GM18511 (cell line): Measurements from ENCODE around the gene KIF26B.

Experiments used
- ATAC-seq: cut with Tn5 transposase; IDR thresholded peaks from one replicate; pipeline ENCODE4 v1.9.1; 2021; ENCODE audit warnings: mild to moderate bottlenecking, moderate library complexity; ENCODE audit not compliant: unreplicated experiment

Gene KIF26B

GRCh38 chr1:245168906-245169305 is 14.1 kb downstream of the KIF26B start:
- no peak for ATAC-seq

GRCh38 chr1:245169376-245169775 is 14.6 kb downstream of the KIF26B start:
- no peak for ATAC-seq

- no peak for ATAC-seq
These were observed 17.2 kb downstream of the KIF26B start for GRCh38 chr1:245172026-245172425.

- no peak for ATAC-seq
These were observed 18.0 kb downstream of the KIF26B start for GRCh38 chr1:245172829-245173228.

- ATAC-seq = no peak
These were observed 18.8 kb downstream of the KIF26B start for GRCh38 chr1:245173446-245174211.

GRCh38 chr1:245177071-245177900 is 22.5 kb downstream of the KIF26B start:
- ATAC-seq = no peak

- no peak for ATAC-seq
These were observed 24.9 kb downstream of the KIF26B start for GRCh38 chr1:245179706-245180105.

DNA sequence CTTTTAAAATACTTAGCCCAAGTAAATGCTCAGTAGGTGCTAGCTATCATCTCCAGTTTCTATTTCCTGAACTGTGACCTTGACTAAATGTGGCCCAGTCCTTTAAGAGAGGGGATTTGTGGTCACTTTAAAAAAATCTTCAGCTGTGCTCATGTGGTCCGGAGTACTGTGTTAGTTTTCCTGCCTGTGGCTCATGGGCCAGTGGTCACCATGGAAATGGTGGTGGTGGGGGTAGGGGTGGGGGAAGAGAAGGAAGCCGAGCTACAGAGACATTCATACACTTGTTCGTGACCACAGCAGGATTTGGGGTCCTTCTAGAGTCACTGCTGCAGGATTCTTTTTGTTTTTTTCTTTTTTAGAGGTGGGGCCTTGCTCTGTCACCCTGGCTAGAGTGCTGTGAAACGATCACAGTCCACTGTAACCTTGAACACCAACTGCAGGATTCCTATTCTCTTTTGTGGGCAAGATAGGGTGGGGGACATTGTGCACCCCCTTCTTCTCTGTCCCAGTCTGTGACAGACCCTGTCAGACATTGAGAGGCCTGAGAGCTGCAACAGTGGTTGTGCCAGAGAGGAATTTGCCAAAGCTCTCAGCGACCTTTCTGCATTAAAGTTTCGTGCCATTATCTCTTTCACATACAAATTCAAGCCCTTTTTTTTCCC is 25.8 kb downstream of the KIF26B start:
- no peak for ATAC-seq

GRCh38 chr1:245181158-245181517 is 26.4 kb downstream of the KIF26B start:
- no peak for ATAC-seq

GRCh38 chr1:245182028-245182427 is 27.2 kb downstream of the KIF26B start:
- no peak for ATAC-seq

DNA sequence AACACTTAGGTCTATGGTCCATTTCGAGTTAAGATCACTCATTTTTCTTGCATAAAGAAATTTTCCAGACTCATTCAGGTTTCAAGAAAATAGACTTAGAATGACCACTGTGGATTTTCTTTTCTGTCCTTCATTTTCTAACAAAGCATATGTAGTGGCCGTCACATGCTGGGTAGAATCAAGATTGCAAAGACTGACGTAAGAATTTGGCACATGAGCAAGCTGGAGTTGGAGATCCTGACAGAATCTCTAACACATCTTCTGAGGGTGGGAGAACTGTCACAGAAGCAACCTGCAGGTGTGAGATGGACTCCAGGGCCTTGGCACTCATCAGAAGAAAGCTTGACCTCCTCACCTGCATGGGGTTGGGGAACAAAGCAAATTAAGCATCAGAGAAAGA is 28.6 kb downstream of the KIF26B start:
- no peak for ATAC-seq

DNA sequence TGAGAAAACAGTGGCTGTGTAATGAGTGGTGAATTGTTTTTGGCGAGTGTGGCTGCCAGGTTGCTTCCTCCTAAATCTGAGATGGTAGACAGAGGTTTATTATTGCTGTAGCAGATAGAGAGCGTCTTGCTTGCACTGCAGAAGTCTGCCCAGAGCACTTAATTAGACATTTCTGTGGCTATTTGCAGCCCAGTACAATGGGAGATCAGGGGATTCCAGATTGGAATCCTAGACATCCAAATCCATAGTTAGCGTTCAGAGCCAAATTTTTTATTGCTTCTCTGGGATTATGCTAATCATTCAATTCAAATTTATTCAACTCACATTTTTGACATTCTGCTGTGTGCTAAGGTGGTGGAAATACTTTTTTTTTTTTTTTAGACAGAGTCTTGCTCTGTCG is 30.0 kb downstream of the KIF26B start:
- ATAC-seq = no peak

- ATAC-seq = no peak
These were observed 33.6 kb downstream of the KIF26B start for GRCh38 chr1:245188403-245188802.

GRCh38 chr1:245195398-245195797 is 40.6 kb downstream of the KIF26B start:
- ATAC-seq = no peak

GRCh38 chr1:245197121-245197520 is 42.3 kb downstream of the KIF26B start:
- no peak for ATAC-seq

DNA sequence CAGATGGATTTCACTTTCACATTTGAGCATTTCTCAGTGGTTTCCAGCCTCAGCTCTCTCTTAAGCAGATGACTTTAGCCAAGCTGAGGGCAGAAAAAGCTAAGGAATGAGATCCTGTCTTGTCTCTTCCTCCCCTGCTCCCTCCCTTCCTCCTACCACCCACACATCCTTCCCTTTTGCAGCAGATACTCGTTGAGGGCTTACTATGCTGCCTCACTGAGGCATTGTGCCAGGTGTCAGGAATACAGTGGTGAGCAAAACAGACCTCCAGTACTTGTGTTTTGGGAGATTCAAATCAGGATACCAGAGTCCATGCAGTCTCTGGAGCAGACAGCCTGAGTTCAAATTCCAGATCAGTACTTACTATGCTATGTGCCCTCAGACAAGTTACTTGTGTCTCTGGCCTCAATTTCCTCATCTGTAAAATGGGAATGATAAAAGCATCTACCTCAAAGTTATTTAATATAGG is 43.2 kb downstream of the KIF26B start:
- ATAC-seq = no peak

- no peak for ATAC-seq
These were observed 44.1 kb downstream of the KIF26B start for GRCh38 chr1:245198748-245199516.

DNA sequence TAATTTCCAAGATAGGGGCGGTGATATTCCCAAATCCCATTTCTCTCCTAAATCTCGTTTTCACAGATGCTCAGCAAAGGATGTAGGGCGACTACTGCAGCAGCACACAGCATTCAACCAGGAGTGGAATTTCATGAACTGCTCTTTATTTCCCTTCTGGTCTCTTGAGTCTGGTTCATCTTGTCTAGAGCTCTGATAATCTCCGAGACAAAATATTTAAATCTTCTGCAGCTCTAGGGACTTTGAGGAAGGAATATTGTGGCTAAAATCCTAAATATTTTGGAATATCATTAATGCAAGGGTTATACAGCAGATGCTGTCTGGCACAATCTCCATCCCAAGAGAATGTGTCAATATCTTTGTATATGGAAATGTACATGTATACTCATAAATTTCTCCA is 45.4 kb downstream of the KIF26B start:
- no peak for ATAC-seq

DNA sequence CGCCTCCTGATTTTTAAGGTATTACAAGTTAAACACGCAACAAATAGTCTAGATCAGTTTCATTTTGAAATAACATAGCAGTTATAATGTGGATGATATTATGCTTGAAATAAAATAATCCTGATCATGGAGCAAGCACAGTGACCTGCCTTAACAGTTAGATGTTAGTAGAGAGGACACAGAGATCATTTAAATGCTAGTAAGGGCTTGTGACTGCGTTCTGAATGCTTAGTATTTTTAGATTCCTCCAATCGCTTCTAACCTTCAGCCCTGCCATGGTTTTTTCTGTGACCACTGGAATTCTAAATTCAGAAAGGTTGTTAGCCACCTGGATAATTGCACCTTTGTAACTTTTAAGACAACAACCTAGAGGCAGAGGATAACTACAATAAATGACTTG is 46.4 kb downstream of the KIF26B start:
- ATAC-seq = no peak

DNA sequence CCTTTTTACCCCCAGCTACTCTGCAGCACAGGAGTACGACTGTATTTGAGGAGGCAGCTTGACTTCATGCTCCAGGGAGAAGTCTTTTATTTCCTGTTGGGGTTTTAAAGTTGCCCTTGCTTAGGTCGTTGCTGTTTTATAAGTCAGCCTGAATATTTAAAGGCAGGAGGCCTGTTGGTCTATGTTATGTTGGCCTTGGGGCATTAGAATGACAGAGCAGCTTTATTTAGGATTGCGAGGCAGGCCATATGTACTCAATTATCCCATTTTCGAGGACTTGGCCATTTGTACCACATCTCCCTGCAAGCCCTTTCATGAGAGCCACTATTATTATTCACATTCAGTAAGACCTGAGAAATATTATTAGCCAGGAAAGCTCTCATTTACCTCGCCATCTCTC is 47.0 kb downstream of the KIF26B start:
- no peak for ATAC-seq

DNA sequence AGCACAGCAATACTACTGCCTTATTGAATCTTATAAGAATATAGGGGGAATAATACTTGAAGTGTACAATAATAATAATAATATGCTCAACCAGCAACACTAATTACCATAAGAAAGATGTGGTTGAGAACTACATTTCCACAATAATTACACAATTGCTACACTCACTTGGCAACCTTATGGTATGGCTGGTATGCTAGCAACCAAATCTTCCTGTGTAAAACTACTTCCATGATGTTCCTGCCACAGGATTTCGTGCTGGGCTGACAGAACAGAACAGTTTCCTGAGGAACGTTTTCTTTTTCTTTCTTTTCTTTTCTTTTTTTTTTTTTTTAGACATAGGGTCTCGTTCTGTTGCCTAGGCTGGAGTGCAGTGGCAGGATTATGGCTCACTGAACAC is 50.6 kb downstream of the KIF26B start:
- ATAC-seq = no peak
